GM19372 (cell line): ENCODE data around the gene AK5.

Source experiments
- ATAC-seq: cut with Tn5 transposase; IDR thresholded peaks from one replicate; pipeline ENCODE4 v1.9.1; 2021; ENCODE audit warnings: mild to moderate bottlenecking, low read depth, moderate library complexity; ENCODE audit not compliant: unreplicated experiment

The AK5 gene

GRCh38 chr1:77348549-77348948, 66.7 kb downstream of the AK5 start:
- ATAC-seq, result no peak

GRCh38 chr1:77349275-77349674, 67.5 kb downstream of the AK5 start:
- ATAC-seq, result no peak

- ATAC-seq, result no peak
Observed at GRCh38 chr1:77350012-77350770, 68.4 kb downstream of the AK5 start.

- ATAC-seq, result no peak
Observed at GRCh38 chr1:77354536-77354935, 72.7 kb downstream of the AK5 start.

GRCh38 chr1:77355010-77355409, 73.2 kb downstream of the AK5 start:
- no peak for ATAC-seq

- no peak for ATAC-seq
Observed at GRCh38 chr1:77356136-77356535, 74.3 kb downstream of the AK5 start.

GRCh38 chr1:77360256-77360655, 78.4 kb downstream of the AK5 start:
- ATAC-seq, result no peak

GRCh38 chr1:77361621-77362020, 79.8 kb downstream of the AK5 start:
- ATAC-seq, result no peak

- no peak for ATAC-seq
Observed at GRCh38 chr1:77370161-77370560, 88.3 kb downstream of the AK5 start.

- no peak for ATAC-seq
Observed at GRCh38 chr1:77370583-77371306, 88.9 kb downstream of the AK5 start.

GRCh38 chr1:77371396-77371795, 89.6 kb downstream of the AK5 start:
- ATAC-seq, result no peak

GRCh38 chr1:77373702-77374101, 91.9 kb downstream of the AK5 start:
- ATAC-seq, result no peak

GRCh38 chr1:77375541-77375940, 93.7 kb downstream of the AK5 start:
- no peak for ATAC-seq

GRCh38 chr1:77375990-77376389, 94.2 kb downstream of the AK5 start:
- no peak for ATAC-seq

- no peak for ATAC-seq
Observed at GRCh38 chr1:77378723-77379535, 97.1 kb downstream of the AK5 start.

- no peak for ATAC-seq
Observed at GRCh38 chr1:77382366-77382765, 100.5 kb downstream of the AK5 start.

GRCh38 chr1:77383236-77383635, 101.4 kb downstream of the AK5 start:
- ATAC-seq, result no peak

- ATAC-seq, result no peak
Observed at GRCh38 chr1:77385551-77385950, 103.7 kb downstream of the AK5 start.

- ATAC-seq, result no peak
Observed at GRCh38 chr1:77386276-77386675, 104.5 kb downstream of the AK5 start.

- no peak for ATAC-seq
Observed at GRCh38 chr1:77387553-77387952, 105.7 kb downstream of the AK5 start.

- no peak for ATAC-seq
Observed at GRCh38 chr1:77388661-77389060, 106.8 kb downstream of the AK5 start.
